GM21717 (cell line): ENCODE data around the gene WDR27.
A peak's percentile ranks its signal among the peaks of the same experiment; 100 is the strongest.
"Not testable (repeated sequence)": the region's sequence is repeated elsewhere in the genome, so short reads cannot be mapped to it uniquely, and the experiment has no call there.

Experiments
- ATAC-seq: cut with Tn5 transposase; IDR thresholded peaks from one replicate; pipeline ENCODE4 v1.9.1; 2021; ENCODE audit warnings: mild to moderate bottlenecking, moderate library complexity; ENCODE audit not compliant: unreplicated experiment

The WDR27 gene

GRCh38 chr6:169491482-169491881, 210.3 kb downstream of the WDR27 start:
- ATAC-seq, result no peak

GRCh38 chr6:169490830-169491229, 211.0 kb downstream of the WDR27 start:
- no peak for ATAC-seq

- no peak for ATAC-seq
These were observed 211.6 kb downstream of the WDR27 start for GRCh38 chr6:169490246-169490641.

- no peak for ATAC-seq
These were observed 212.1 kb downstream of the WDR27 start for GRCh38 chr6:169489563-169490245.

- ATAC-seq, result no peak
These were observed 214.0 kb downstream of the WDR27 start for GRCh38 chr6:169487579-169488436.

GRCh38 chr6:169479783-169480495, 221.9 kb downstream of the WDR27 start:
- ATAC-seq, result no peak

- no peak for ATAC-seq
These were observed 227.5 kb downstream of the WDR27 start for GRCh38 chr6:169474362-169474761.

- peak; percentile 87 for ATAC-seq
These were observed 228.2 kb downstream of the WDR27 start for GRCh38 chr6:169473663-169474062.

- no peak for ATAC-seq
These were observed 228.9 kb downstream of the WDR27 start for GRCh38 chr6:169472786-169473416.

GRCh38 chr6:169470790-169471189, 231.0 kb downstream of the WDR27 start:
- no peak for ATAC-seq

GRCh38 chr6:169469028-169469427, 232.8 kb downstream of the WDR27 start:
- ATAC-seq, result no peak

GRCh38 chr6:169467755-169468154, 234.1 kb downstream of the WDR27 start:
- not testable (repeated sequence) for ATAC-seq

GRCh38 chr6:169466256-169466655, 235.6 kb downstream of the WDR27 start:
- not testable (repeated sequence) for ATAC-seq

- ATAC-seq, result no peak
These were observed 244.1 kb downstream of the WDR27 start for GRCh38 chr6:169457762-169458161.

GRCh38 chr6:169456840-169457239, 245.0 kb downstream of the WDR27 start:
- no peak for ATAC-seq

- ATAC-seq, result no peak
These were observed 246.4 kb downstream of the WDR27 start for GRCh38 chr6:169455470-169455869.

- no peak for ATAC-seq
These were observed 247.0 kb downstream of the WDR27 start for GRCh38 chr6:169454872-169455204.

- no peak for ATAC-seq
These were observed 247.5 kb downstream of the WDR27 start for GRCh38 chr6:169454204-169454871.

- ATAC-seq, result no peak
These were observed 248.8 kb downstream of the WDR27 start for GRCh38 chr6:169452869-169453620.
